Amniotic stem cell (primary cell): ENCODE results near the gene RHBG.
A peak's percentile ranks its signal among the peaks of the same experiment; 100 is the strongest.
"Not testable (repeated sequence)": the region's sequence is repeated elsewhere in the genome, so short reads cannot be mapped to it uniquely, and the experiment has no call there.

ENCODE experiments used
- DNase-seq: peaks from one replicate; lab custom pipeline; 2025; lab: John Stamatoyannopoulos, UW

RHBG gene, protein sequence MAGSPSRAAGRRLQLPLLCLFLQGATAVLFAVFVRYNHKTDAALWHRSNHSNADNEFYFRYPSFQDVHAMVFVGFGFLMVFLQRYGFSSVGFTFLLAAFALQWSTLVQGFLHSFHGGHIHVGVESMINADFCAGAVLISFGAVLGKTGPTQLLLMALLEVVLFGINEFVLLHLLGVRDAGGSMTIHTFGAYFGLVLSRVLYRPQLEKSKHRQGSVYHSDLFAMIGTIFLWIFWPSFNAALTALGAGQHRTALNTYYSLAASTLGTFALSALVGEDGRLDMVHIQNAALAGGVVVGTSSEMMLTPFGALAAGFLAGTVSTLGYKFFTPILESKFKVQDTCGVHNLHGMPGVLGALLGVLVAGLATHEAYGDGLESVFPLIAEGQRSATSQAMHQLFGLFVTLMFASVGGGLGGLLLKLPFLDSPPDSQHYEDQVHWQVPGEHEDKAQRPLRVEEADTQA

DNA sequence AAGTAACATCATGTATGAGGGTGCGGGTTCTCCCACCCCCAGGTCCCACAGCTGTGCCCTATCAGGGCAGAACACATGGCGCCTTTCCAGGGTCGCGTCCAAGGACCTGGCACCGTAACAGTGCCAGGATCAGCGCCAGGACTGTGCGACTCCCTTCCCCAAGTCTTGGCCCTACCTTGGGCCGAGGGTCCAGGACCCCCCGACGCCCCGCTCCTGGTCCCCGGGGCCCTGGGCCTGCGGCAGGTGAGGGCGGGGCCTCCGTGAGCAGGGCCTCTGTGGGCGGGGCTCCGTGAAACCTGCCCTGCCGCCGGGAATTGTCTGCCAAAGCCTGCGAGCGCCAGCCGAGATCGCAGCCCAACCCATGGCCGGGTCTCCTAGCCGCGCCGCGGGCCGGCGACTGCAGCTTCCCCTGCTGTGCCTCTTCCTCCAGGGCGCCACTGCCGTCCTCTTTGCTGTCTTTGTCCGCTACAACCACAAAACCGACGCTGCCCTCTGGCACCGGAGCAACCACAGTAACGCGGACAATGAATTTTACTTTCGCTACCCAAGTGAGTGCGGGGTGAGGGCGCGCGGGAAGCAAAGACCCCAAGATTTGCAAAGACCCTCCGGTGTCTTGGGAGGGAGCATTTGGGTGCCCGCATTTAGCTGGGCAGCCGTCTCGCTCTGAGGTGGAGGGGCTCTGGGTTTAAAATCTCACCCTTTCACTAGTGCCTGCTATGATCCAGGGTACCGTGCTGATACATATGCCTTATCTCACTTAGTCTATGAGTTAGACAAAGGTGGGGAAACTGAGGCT is at the start of gene RHBG:
TSS of gene RHBG (plus strand) at position 323 of the 796 bp plus-strand sequence. CDS start at position 362, 39 bp downstream.
- DNase-seq = no peak

DNA sequence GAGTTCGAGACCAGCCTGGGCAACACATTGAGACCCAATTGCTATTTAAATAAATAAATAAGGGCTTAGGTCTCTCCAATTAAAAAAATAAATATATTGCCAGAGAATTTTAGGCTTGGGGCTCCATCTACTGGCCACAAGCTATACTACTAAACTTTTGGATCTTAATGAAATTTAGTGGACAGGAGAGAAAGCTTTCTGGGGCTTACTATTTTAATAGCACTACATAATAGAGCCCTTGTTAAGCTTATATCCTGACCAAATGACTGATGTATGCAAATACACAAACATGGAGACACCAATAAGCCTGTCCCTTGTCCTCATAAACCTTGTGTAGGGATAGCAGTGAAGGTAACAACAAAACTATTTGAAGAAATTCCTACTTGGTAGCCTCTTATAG is 49.3 kb upstream of the RHBG start:
- no peak for DNase-seq

DNA sequence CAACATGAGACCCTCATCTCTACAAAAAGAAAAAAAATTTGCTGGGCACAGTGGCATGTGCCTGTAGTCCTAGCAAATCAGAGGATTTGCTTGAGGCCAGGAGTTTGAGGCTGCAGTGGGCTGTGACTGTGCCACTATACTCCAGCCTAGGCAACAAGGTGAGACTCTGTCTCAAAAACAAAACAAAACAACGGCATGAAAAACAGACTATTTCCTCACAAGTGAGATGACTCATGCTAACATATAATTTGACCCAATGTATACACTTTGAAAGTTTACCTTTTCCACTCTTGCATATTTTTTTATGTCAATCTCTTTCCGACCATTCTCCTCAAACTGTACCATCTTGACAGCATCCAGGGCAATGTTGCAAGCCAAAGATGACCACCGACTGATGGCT is 48.5 kb upstream of the RHBG start:
- DNase-seq = no peak

DNA sequence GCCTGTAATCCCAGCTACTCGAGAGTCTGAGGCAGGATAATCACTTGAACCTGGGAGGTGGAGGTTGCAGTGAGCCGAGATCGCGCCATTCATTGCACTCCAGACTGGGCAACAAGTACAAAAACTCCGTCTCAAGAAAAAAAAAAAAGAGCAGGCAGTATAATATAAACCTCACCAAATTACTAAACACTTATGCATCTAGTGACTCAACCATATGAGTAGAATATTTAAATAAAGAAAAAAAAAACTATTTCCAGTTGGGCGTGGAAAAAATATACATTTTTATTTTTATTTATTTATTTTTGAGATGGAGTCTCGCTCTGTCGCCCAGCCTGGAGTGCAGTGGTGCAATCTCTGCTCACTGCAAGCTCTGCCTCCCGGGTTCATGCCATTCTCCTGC is 45.8 kb upstream of the RHBG start:
- peak; percentile 19 for DNase-seq

DNA sequence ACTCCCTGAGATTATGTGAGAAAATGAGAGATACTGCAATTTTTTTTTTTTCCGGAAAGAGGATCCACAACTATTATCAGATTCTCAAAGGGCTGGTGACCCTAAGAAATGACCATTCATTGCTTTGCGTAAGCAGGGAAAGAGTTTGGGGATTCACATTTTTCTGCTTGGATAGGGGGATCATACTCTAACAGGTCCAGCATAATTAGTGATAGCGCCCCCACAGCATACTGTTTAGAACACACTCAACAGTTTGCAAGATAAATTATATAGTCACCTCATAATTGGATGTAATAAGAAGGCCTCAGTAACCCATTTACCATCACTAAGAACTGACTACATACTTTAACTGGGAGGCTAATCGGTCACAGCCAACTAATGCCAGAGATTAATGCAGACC is 32.8 kb upstream of the RHBG start:
- no peak for DNase-seq

DNA sequence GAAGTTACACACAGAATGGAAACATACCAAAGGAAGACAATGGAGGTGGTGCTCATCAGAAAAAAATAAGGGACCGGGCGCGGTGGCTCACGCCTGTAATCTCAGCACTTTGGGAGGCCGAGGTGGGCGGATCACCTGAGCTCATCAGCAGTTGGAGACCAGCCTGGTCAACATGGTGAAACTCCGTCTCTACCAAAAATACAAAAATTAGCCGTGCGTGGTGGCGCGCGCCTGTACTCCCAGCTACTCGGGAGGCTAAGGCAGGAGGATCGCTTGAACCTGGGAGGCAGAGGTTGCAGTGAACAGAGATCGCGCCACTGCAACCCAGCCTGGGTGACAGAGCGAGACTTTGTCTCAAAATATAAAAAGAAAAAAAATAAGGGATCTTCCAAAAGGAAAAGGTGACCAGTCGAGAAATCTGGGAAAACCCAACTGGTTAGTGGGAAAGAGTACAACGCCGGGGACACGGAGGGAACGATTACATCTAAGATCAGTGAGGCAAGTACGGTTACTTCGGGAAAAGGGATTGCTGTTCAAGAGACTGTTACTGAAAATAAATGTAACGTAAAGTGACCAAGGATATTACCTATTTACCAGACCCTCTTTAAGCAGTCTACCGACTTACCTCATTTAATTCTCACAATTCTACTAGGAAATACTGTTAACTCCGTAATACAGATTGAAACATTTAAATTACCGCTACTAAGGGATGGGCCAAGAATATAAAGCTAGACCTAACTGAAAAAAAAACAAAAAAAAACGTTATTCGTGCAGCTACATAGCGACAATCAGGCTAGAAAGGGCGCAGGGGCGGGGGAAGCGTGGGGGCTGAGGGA is 31.7 kb upstream of the RHBG start:
- DNase-seq = no peak

DNA sequence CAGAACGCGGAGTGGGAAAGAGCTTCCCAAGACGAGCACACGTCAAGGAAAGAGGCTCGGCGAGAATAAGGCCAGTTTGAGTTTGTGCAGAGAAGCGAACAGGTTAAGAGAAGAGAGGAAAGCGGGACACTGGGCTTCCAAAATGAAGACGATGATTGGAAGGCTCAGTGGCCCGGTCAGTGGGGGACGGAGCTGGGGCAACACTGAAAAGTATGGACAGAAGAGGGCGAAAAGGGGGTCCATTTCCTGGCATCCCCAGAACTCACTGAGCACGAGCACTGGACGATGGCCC is 31.2 kb upstream of the RHBG start:
- DNase-seq = no peak

DNA sequence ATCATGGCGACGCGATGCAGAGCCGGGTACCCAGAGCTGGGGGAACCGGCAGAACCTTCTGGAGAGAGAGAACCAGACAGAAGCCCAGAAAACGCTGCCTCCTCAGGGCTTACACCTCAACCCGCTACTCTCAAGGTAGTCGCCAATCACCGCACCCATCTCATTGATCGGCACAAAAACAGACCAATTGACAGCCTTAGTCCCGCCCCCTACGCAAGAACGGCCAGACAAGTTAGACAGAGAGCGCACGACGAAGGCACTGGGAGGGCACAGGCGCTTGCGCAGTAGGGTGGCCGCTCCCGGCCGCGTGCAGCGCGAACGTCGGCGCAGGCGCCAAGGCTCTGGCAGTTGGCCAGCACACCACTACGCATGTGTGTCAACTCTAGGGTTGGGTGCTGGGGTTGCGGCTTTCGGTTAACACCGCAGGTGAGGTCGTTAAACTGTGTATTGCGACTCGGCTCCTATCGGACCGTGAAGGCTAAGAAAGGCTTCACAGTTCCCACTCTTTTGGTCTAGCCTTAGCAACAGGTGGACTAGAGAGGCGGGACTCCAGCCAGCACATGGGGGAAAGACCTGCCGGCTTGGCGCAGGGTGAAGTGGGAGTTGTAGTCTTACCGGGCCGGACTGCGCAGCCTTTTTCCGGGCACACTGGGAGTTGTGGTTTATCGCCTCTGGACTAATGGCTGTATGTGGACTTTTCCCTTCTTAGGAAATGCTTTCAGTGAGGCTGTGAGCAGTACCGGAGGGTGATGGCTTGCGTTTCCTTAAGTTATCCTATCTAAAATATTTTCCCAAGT is 30.6 kb upstream of the RHBG start, which contains the start of the genes CCT3 and TSACC:
TSS of gene CCT3 (minus strand) at position 113 of the 797 bp plus-strand sequence. CDS start at position 5, 108 bp downstream.
TSS of gene TSACC (plus strand) at position 347 of the 797 bp plus-strand sequence. CDS start 1,232 bp downstream, outside the sequence.
- DNase-seq = peak; percentile 98

DNA sequence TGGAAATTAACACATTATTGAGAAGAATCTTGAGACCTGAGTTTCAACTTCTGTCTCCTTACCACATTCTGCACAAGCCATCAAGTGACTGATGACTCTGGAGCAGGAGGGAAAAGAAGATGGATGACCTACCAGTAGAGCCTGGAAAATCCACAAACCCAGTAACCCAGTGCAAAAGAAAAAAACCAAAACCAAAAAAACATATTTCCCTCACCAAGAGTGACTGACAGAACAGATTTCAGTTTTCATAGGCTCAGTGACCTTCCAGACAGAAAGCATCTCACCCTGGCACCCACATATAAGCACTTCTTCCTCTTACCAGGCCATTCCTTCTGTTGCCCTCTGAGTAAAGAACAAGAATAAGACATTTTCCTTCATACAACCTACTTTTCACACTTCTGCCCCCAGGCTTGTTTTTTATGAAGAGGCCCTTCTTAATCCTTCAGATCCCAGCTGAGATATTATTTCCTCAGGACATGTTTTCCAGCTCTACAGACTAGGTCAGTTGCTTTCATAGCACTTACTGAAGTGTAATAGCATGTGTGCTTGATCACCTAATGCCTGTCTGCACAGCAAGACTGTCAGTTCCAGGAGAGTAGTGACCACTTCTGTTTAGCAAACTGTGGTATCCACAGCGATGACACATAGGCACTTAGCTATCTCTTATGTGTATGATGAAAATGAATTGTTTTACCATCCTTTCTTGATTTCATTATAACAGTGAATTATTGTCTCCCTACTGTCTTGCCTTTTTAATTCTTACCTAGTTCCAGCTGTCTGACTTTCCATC is 26.6 kb upstream of the RHBG start:
- no peak for DNase-seq

DNA sequence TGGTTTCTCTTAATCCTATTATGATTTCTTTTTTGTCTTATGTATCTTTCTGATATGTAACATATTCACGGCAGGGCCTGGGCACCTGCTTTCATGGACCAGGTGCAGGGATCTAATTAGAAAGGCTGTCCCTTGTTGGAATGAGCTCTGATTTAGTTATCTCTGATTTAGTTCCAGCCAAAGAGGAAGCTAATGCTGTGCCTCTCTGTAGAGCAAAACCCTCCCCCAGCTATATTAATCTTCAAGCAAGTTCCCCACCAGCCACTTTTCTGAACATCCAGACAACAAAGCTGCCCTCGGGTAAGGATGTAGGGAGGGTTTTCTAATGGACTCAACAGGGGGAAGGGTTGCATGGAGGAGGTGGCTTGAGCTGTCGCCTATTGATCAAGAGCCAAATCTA is 24.6 kb upstream of the RHBG start:
- DNase-seq = no peak

DNA sequence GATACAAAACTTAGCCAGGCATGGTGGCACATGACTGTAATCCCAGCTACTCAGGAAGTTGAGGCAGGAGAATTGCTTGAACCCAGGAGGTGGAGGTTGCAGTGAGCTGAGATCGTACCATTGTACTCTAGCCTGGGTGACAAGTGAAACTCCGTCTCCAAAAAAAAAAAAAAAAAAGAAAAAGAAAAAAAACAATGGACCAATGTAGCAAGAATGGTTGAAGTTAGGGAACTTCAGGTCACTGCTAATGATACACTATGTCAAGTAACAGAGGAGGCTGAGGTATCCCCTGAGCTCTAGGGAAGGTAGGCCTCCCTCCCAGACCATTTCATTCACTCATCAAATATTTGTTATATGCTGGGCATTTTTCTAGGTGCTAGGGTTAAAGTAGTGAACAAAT is 23.0 kb upstream of the RHBG start:
- not testable (repeated sequence) for DNase-seq

DNA sequence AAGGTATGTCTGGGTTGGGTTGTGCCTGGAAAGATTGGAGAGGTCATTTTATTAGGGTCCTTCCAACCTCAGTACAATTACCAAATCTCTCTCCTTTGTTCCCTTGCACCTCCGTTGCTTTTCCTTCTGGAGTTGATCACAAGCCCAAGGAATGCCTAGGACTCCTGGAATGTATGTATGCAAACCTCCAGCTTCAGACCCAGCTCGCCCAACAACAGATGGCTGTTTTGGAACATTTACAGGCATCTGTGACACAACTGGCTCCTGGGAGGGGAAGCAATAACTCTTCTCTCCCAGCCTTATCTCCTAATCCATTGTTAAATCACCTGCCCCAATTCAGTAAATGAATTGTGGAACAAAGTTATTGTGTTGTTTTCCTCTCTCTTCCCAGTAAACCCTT is 22.4 kb upstream of the RHBG start:
- DNase-seq = peak; percentile 42

DNA sequence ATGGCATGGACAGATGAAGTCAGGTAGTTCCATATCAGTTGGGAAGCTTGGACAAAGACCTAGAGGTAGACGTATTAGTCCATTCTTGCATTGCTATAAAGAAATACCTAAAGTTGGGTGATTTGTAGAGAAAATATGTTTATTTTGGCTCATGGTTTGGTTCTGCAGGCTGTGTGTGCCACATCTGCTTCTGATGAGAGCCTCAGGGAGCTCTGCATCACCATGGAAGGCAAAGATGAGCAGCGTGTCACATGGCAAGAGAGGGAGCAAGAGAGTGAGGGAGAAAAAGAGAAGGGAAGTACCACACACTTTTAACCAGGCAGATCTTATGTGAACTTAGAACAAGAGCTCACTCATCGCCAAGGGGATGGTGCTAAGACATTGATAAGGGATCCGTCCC is 21.7 kb upstream of the RHBG start:
- DNase-seq = peak; percentile 67

DNA sequence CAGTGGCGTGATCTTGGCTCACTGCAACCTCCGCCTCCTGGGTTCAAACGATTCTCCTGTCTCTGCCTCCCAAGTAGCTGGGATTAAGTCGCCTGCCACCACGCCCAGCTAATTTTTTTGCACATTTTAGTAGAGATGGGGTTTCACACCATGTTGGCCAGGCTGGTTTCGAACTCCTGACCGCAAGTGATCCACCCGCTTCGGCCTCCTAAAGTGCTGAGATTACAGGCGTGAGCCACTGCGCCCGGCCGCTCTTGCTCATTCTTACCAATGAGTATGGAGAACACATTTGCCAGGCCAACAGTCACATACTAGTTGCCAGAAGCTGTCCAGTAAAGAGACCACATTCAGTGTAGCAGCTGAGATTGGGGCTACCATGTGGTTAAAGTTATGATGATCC is 16.5 kb upstream of the RHBG start:
- DNase-seq = not testable (repeated sequence)

DNA sequence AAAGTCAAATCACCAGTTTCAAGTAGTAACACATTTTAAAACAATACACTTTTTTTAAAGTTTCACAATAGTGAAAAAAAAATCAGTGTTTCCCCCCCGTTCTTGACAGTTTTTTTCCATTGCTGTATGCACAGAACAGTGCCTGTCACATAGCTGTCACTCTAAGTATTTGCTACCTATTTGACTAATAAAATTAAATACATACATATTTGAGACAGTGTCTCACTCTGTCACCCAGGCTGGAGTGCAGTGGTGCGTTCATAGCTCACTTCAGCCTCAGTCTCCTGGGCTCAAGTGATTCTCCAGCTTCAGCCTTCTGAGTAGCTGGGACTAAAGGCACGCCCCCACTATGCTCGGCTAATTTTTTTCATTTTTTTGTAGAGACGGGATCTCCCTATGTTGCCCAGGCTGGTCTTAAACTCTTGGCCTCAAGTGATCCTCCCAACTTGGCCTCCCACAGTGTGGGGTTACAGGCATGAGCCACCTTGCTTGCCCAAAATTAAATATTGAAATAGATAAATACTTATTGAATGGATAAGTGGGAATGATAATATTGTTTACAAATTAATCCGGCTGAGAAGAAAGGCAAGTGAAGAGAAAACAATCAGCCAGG is 12.6 kb upstream of the RHBG start:
- DNase-seq = no peak

DNA sequence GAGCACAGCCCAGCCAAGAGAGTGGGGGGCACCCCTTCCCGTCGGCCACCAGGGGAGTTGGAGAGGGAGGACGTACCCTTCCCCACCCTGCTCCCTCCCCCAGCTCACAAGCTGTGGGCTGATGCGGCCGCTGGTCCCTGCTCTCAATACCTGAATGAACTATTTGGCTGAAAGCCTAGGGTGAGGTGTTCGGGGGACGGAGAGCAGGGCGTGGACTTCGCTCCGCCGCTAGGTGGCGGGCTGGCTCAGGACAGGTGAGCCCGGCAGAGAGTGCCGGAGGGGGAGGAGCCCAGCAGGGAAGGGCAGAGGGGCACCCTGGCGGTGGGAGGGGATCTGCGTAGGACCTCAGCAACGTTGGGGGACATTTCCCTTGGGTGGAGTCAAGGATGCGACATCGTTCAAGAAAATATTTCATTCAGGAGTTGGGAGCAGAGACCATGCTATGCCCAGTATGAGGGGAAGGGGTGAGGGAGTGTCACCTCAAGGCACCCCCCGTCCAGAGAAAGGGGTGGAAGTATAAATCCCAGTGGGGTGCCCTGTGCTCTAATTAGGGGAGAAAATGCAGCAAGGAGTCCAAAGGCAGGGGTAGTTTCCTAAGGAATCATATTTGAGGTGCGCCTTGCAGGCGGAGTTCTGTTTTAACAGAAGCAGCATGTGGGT is 12.0 kb upstream of the RHBG start:
- DNase-seq = no peak

DNA sequence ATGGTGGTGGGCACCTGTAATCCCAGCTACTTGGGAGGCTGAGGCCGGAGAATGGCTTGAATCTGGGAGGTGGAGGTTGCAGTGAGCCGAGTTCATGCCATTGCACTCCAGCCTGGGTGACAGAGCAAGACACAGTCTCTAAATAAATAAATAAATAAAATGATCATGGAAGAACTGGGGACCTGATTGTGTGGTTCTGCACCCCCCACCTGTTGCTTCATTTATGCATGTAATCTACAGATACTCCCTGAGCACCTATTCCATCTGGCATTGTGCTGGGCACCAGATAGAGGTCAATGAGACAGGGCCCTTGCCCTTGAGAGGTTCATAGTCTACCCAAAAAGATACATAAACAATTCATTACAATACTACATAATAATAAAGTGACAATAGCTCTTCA is 11.0 kb upstream of the RHBG start:
- no peak for DNase-seq

DNA sequence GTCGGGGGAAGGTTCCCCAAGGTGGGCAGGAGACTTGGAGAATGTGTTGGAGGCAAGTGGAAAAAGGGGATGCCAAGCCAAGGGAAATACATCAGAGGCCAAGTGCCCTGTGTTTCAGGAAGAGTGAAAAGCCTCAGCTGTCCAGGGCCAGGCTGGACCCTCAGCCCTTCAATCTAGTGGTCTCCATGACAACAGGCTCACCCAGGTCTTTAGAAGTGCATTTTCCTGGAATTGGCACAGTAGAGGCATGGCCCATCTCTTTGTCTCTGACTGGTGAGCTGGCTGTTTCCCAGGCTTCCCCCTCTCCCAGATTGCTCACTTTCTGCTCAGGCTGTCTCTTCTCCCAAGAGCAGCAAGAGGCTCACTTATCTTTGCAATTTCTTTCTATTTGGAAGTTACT is 10.4 kb upstream of the RHBG start:
- DNase-seq = no peak

DNA sequence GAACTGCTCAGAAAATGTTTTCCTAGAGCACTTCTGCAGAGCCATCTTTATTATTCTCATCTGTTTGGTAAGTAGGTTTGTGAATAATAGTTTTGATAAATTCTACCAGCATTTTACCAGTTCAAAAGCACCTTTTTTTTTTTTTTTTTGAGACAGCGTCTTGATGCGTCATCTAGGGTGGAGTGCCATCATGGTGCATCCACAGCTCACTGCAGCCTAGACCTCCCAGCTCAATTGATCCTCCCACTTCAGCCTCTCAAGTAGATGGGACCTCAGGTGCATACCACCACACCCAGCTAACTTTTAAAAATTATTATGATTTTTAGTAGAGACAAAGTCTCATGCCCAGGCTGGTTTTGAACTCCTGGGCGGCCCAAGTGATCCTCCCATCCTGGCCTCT is 9.8 kb upstream of the RHBG start:
- no peak for DNase-seq

DNA sequence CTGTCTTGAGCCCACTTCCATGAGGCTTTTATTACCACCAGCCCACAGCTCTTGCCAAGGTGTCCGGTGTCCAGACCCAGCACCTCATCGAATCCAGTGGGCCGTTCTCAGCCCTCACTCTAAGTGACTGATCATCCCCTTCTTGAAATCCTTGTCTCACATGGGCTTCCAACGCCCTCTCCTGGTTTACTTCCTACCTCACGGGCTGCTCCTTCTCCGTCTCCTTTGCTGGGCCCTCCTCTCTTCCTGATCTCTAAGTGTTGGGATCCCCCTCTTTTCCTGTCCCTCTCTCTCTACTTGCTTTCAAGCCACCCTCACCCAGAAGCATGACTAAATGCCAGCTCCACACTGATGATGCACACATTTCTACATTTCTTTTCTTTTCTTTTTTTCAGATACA is 9.0 kb upstream of the RHBG start:
- peak; percentile 8 for DNase-seq
